SK-N-SH treated with all-trans-retinoic acid at 6 μM for 48 hours (cell line): ENCODE data around the gene POLR3K.

Experiments
- ISL1 ChIP-seq: fragments of 250-450 bp; sonication (Bioruptor Pico); IDR thresholded peaks from 2 replicates; pipeline ENCODE4 v2.1.2; 2022; ENCODE audit warnings: mild to moderate bottlenecking, moderate library complexity
- RARB ChIP-seq: fragments of 250-450 bp; sonication (Bioruptor Pico); IDR thresholded peaks from 2 replicates; pipeline ENCODE4 v1.8.0; 2021; ENCODE audit warnings: mild to moderate bottlenecking, moderate library complexity
- SNAI2 ChIP-seq: fragments of 250-450 bp; sonication (Bioruptor Pico); IDR thresholded peaks from 2 replicates; pipeline ENCODE4 v1.5.0; 2020; ENCODE audit warnings: mild to moderate bottlenecking, moderate library complexity
- ZFP3 ChIP-seq: fragments of 250-450 bp; sonication (Bioruptor Pico); IDR thresholded peaks from 2 replicates; pipeline ENCODE4 v1.5.0; 2020; ENCODE audit warnings: mild to moderate bottlenecking, moderate library complexity
- ZFP30 ChIP-seq: fragments of 450-650 bp; formaldehyde crosslinking; IDR thresholded peaks from 2 replicates; pipeline ENCODE4 v1.5.0; 2022; ENCODE audit warnings: mild to moderate bottlenecking, moderate library complexity
- ZNF565 ChIP-seq: fragments of 450-650 bp; formaldehyde crosslinking; conservative IDR thresholded peaks from 2 replicates; pipeline ENCODE4 v1.5.0; 2020; ENCODE audit warnings: low read depth, mild to moderate bottlenecking, moderate library complexity

GRCh38 chr16:100989-101388, 47.6 kb upstream of the POLR3K start:
- TF ChIP-seq RARB (no peak), ZFP3 (CRISPR knock-in tag) (no peak), SNAI2 (CRISPR knock-in tag) (no peak), ZNF565 (no peak), ZFP30 (CRISPR knock-in tag) (no peak), ISL1 (CRISPR knock-in tag) (no peak)
